Left ventricle myocardium inferior (tissue), 1 donor: ENCODE results near the gene NR1I3. TPM values are rescaled to one million over a fixed set of nuclear protein-coding genes. Genes with fewer than 3 reads are reported as not detected.

Source experiments
- DNase-seq: peaks from one replicate; pipeline ENCODE4 v3.0.0-alpha.2; 2020
- H3K27ac ChIP-seq: fragments of 200-600 bp; replicated peaks from 2 replicates; pipeline ENCODE4 v1.8.0; 2021
- H3K27me3 ChIP-seq: fragments of 200-600 bp; 2 replicates; pipeline ENCODE4 v1.8.0; 2021; ENCODE audit warnings: low read depth
- H3K36me3 ChIP-seq: fragments of 200-600 bp; 2 replicates; pipeline ENCODE4 v1.8.0; 2021
- H3K4me1 ChIP-seq: fragments of 200-600 bp; 2 replicates; pipeline ENCODE4 v1.8.0; 2021
- H3K4me3 ChIP-seq: fragments of 200-600 bp; 2 replicates; pipeline ENCODE4 v1.8.0; 2021; ENCODE audit warnings: mild to moderate bottlenecking, moderate library complexity
- H3K9me3 ChIP-seq: fragments of 200-600 bp; replicated peaks from 2 replicates; pipeline ENCODE4 v1.8.0; 2021
- CTCF ChIP-seq: fragments of 200-600 bp; IDR thresholded peaks from 2 replicates; pipeline ENCODE4 v1.8.0; 2021; ENCODE audit warnings: antibody characterized with exemption, mild to moderate bottlenecking, borderline replicate concordance
- intact Hi-C: fragments of 100-400 bp; cut with micrococcal nuclease; formaldehyde crosslinking; loops from one replicate; pipeline ENCODE4 v1.11.0; 2022
- total RNA-seq: library from RNA; stranded (reverse); fragmentation: NEBNext Ultra II Directional; extraction: Animal tissue kit (Norgen Biotek cat#: 25700); gene quantifications from one replicate; pipeline ENCODE4 v1.2.1, GENCODE V29; 2021
- donor health status: DM: no; HTN: yes; CAD: no; lungs with severe emphysema.

Gene NR1I3
- total RNA-seq, 1 donor from 2014 or later, result not detected

GRCh38 chr1:161274874-161275273, 36.9 kb upstream of the NR1I3 start:
- TF ChIP-seq CTCF, result no peak
- no peaks in the 10 kb centered on the region for H3K36me3 ChIP-seq
- intact Hi-C loops, result no loop called here

GRCh38 chr1:161273402-161273801, 35.4 kb upstream of the NR1I3 start:
- intact Hi-C loops, result no loop called here
- H3K9me3 ChIP-seq, result no peaks in the 10 kb centered on the region

More at GRCh38 chr1:161274874-161275273, 36.9 kb upstream of the NR1I3 start:
- Histone ChIP-seq H3K4me1 (no peaks in the 10 kb centered on the region), H3K27ac (no peak overlapping the region), H3K9me3 (no peaks in the 10 kb centered on the region), H3K4me3 (no peak overlapping the region), H3K27me3 (peaks cover 39% of the 10 kb centered on the region)
- no peak for DNase-seq

GRCh38 chr1:161267321-161267720, 29.3 kb upstream of the NR1I3 start:
- Histone ChIP-seq H3K4me1 (peaks cover 11% of the 10 kb centered on the region), H3K36me3 (no peaks in the 10 kb centered on the region), H3K27ac (no peak overlapping the region), H3K9me3 (no peaks in the 10 kb centered on the region), H3K4me3 (no peak overlapping the region), H3K27me3 (peaks cover 28% of the 10 kb centered on the region)
- no peak for DNase-seq
- intact Hi-C loops, result no loop called here
- TF ChIP-seq CTCF, result no peak

More at GRCh38 chr1:161273402-161273801, 35.4 kb upstream of the NR1I3 start:
- Histone ChIP-seq H3K27me3 (peaks cover 46% of the 10 kb centered on the region), H3K27ac (no peak overlapping the region), H3K36me3 (no peaks in the 10 kb centered on the region), H3K4me1 (no peaks in the 10 kb centered on the region), H3K4me3 (no peak overlapping the region)
- DNase-seq, result no peak
- no peak for TF ChIP-seq CTCF

- H3K27me3 ChIP-seq, result peaks cover 24% of the 10 kb centered on the region
- no peak for DNase-seq
- no peaks in the 10 kb centered on the region for H3K9me3 ChIP-seq
- H3K27ac ChIP-seq, result no peak overlapping the region
- no peak for TF ChIP-seq CTCF
- peaks cover 11% of the 10 kb centered on the region for H3K4me1 ChIP-seq
- no peaks in the 10 kb centered on the region for H3K36me3 ChIP-seq
- intact Hi-C loops, result no loop called here
- no peak overlapping the region for H3K4me3 ChIP-seq
Observed at GRCh38 chr1:161266836-161267235, 28.8 kb upstream of the NR1I3 start.

GRCh38 chr1:161266202-161266601, 28.2 kb upstream of the NR1I3 start:
- Histone ChIP-seq H3K27ac (no peak overlapping the region), H3K9me3 (no peaks in the 10 kb centered on the region), H3K36me3 (no peaks in the 10 kb centered on the region), H3K27me3 (peaks cover 25% of the 10 kb centered on the region), H3K4me1 (peaks cover 11% of the 10 kb centered on the region), H3K4me3 (no peak overlapping the region)
- intact Hi-C loops, result no loop called here
- DNase-seq, result no peak
- TF ChIP-seq CTCF, result no peak

GRCh38 chr1:161265305-161265704, 27.3 kb upstream of the NR1I3 start:
- Histone ChIP-seq H3K4me3 (no peak overlapping the region), H3K9me3 (no peaks in the 10 kb centered on the region), H3K27ac (no peak overlapping the region), H3K27me3 (peaks cover 34% of the 10 kb centered on the region), H3K36me3 (no peaks in the 10 kb centered on the region), H3K4me1 (peaks cover 11% of the 10 kb centered on the region)
- no peak for DNase-seq
- TF ChIP-seq CTCF, result no peak
- intact Hi-C loops, result no loop called here
